IMR-90 (cell line): ENCODE measurements around the gene LRRC4C. TPM values are rescaled to one million over a fixed set of nuclear protein-coding genes. Genes with fewer than 3 reads are reported as not detected.

ENCODE experiments used
- ATAC-seq: fragments of 200-7000 bp; cut with Tn5 transposase; 2 replicates; pipeline ENCODE4 v1.9.1; 2020; ENCODE audit warnings: low read depth, mild to moderate bottlenecking, moderate library complexity
- BruUV-seq: library from RNA; stranded (reverse); fragments of 400-500 nt; replicated peaks from 2 replicates; lab custom pipeline; 2021; lab: Mats Ljungman, UMichigan
- CTCF ChIA-PET: fragments of 300-600 bp; formaldehyde crosslinking; extraction: SDS; loops from one replicate; lab custom pipeline; 2021; ENCODE audit warnings: antibody characterized with exemption; lab: Yijun Ruan, JAX
- POLR2A ChIA-PET: fragments of 300-600 bp; sonication (Branson Sonifier 250); formaldehyde crosslinking; loops from one replicate; lab custom pipeline; 2022; ENCODE audit warnings: antibody characterized with exemption; ENCODE audit not compliant: unreplicated experiment; lab: Charles Lee
- DNase-seq: peaks from one replicate; pipeline ENCODE4 v3.0.0; 2013
- H2AFZ ChIP-seq: replicated peaks from 2 replicates; pipeline ENCODE3; 2013; ENCODE audit warnings: low read length, mild to moderate bottlenecking; ENCODE audit not compliant: poor library complexity
- H2AK5ac ChIP-seq: 2 replicates; pipeline ENCODE4 v1.6.1; 2013; ENCODE audit warnings: low read depth, low read length, inconsistent platforms
- H2AK9ac ChIP-seq: replicated peaks from 2 replicates; pipeline ENCODE3; 2013; ENCODE audit warnings: mild to moderate bottlenecking, low read depth, low read length, moderate library complexity; ENCODE audit not compliant: poor library complexity
- H2BK120ac ChIP-seq: 2 replicates; pipeline ENCODE4 v1.6.1; 2013; ENCODE audit warnings: low read depth, low read length, inconsistent platforms
- H2BK15ac ChIP-seq: 3 replicates; pipeline ENCODE4 v1.6.1; 2013; ENCODE audit warnings: low read depth, low read length, inconsistent platforms
- H2BK20ac ChIP-seq: 2 replicates; pipeline ENCODE4 v1.6.1; 2013; ENCODE audit warnings: low read depth, mild to moderate bottlenecking, inconsistent platforms, low read length, moderate library complexity
- H2BK5ac ChIP-seq: 2 replicates; pipeline ENCODE4 v1.6.1; 2013; ENCODE audit warnings: mild to moderate bottlenecking, low read depth, low read length, inconsistent platforms; ENCODE audit not compliant: poor library complexity, severe bottlenecking
- H3K14ac ChIP-seq: replicated peaks from 2 replicates; pipeline ENCODE4 v1.6.1; 2013; ENCODE audit warnings: low read depth, low read length, inconsistent platforms
- H3K18ac ChIP-seq: 2 replicates; pipeline ENCODE4 v1.6.1; 2013; ENCODE audit warnings: low read depth, low read length, control low read depth
- H3K23ac ChIP-seq: 2 replicates; pipeline ENCODE4 v1.6.1; 2013; ENCODE audit warnings: low read depth, low read length, inconsistent platforms
- H3K27ac ChIP-seq: 2 replicates; pipeline ENCODE4 v1.5.1; 2013; ENCODE audit warnings: mild to moderate bottlenecking, control low read depth, low read length; ENCODE audit not compliant: insufficient read depth
- H3K27me3 ChIP-seq: 2 replicates; pipeline ENCODE4 v1.6.1; 2013; ENCODE audit warnings: low read length; ENCODE audit not compliant: control insufficient read depth, insufficient read depth
- H3K36me3 ChIP-seq: 2 replicates; pipeline ENCODE4 v1.6.1; 2013; ENCODE audit warnings: low read length, mixed read lengths; ENCODE audit not compliant: control insufficient read depth, insufficient read depth
- H3K4ac ChIP-seq: 2 replicates; pipeline ENCODE4 v1.6.1; 2013; ENCODE audit warnings: low read depth, low read length, inconsistent platforms
- H3K4me1 ChIP-seq: 2 replicates; pipeline ENCODE4 v1.6.1; 2013; ENCODE audit warnings: low read length, mixed read lengths; ENCODE audit not compliant: control insufficient read depth, insufficient read depth
- H3K4me2 ChIP-seq: 2 replicates; pipeline ENCODE4 v1.6.1; 2013; ENCODE audit warnings: low read depth, mild to moderate bottlenecking, control low read depth, low read length, moderate library complexity
- H3K4me3 ChIP-seq: 2 replicates; pipeline ENCODE4 v1.5.1; 2013; ENCODE audit warnings: low read depth, mild to moderate bottlenecking, control low read depth, low read length, moderate library complexity; ENCODE audit not compliant: insufficient read depth
- H3K56ac ChIP-seq: 2 replicates; pipeline ENCODE4 v1.6.1; 2013; ENCODE audit warnings: low read length, inconsistent platforms; ENCODE audit not compliant: insufficient read depth; ENCODE audit errors: extremely low read depth
- H3K79me1 ChIP-seq, 2 experiments: 2 replicates each; pipeline ENCODE4 v1.6.1; 2013; ENCODE audit warnings: low read length in 2 of 2, inconsistent platforms in 1 of 2, low read depth in 1 of 2
- H3K9ac ChIP-seq: 2 replicates; pipeline ENCODE4 v1.6.1; 2013; ENCODE audit warnings: low read depth, low read length, control low read depth
- H3K9me1 ChIP-seq: 2 replicates; pipeline ENCODE4 v1.6.1; 2013; ENCODE audit warnings: low read length, inconsistent platforms; ENCODE audit not compliant: insufficient read depth
- H3K9me3 ChIP-seq: 2 replicates; pipeline ENCODE4 v1.6.1; 2013; ENCODE audit warnings: low read length; ENCODE audit not compliant: control insufficient read depth, insufficient read depth
- H4K20me1 ChIP-seq: 2 replicates; pipeline ENCODE4 v1.6.1; 2013; ENCODE audit warnings: low read length, inconsistent platforms; ENCODE audit not compliant: insufficient read depth
- H4K5ac ChIP-seq: 2 replicates; pipeline ENCODE4 v1.6.1; 2013; ENCODE audit warnings: mild to moderate bottlenecking, low read depth, low read length, control low read depth
- H4K8ac ChIP-seq, 2 experiments: 2 replicates each; pipeline ENCODE4 v1.6.1; 2013; ENCODE audit warnings: low read depth in 2 of 2, low read length in 2 of 2, control low read depth in 1 of 2, inconsistent platforms in 1 of 2
- H4K91ac ChIP-seq: 2 replicates; pipeline ENCODE4 v1.6.1; 2013; ENCODE audit warnings: low read depth, low read length, inconsistent platforms; ENCODE audit not compliant: insufficient read depth
- BHLHE40 ChIP-seq: fragments of 150-350 bp; IDR thresholded peaks from 2 replicates; pipeline ENCODE4 v1.6.1; 2016; ENCODE audit warnings: mild to moderate bottlenecking, low read depth, low read length
- CHD1 ChIP-seq: IDR thresholded peaks from 2 replicates; pipeline ENCODE4 v1.6.1; 2012; ENCODE audit warnings: low read depth, low read length, improper control_type of control experiment
- CTCF ChIP-seq: conservative IDR thresholded peaks from 2 replicates; pipeline ENCODE4 v1.5.1; 2012; ENCODE audit warnings: mild to moderate bottlenecking, low read depth, low read length, improper control_type of control experiment
- ELK1 ChIP-seq: fragments of 150-350 bp; IDR thresholded peaks from 2 replicates; pipeline ENCODE4 v1.6.1; 2016; ENCODE audit warnings: low read depth, mild to moderate bottlenecking, low read length, moderate library complexity, borderline replicate concordance
- FOS ChIP-seq: fragments of 150-350 bp; IDR thresholded peaks from 2 replicates; pipeline ENCODE4 v1.6.1; 2016; ENCODE audit warnings: low read depth, low read length
- MAFK ChIP-seq: IDR thresholded peaks from 2 replicates; pipeline ENCODE4 v1.6.1; 2012; ENCODE audit warnings: low read depth, low read length, improper control_type of control experiment
- MAZ ChIP-seq: IDR thresholded peaks from 2 replicates; pipeline ENCODE4 v1.6.1; 2012; ENCODE audit warnings: low read depth, mild to moderate bottlenecking, low read length, improper control_type of control experiment, moderate library complexity, borderline replicate concordance
- MXI1 ChIP-seq: IDR thresholded peaks from 2 replicates; pipeline ENCODE4 v1.6.1; 2012; ENCODE audit warnings: low read depth, mild to moderate bottlenecking, low read length, moderate library complexity, borderline replicate concordance
- NFE2L2 ChIP-seq: fragments of 150-350 bp; IDR thresholded peaks from 2 replicates; pipeline ENCODE4 v1.6.1; 2016; ENCODE audit warnings: low read depth, mild to moderate bottlenecking, low read length
- POLR2A ChIP-seq: IDR thresholded peaks from 2 replicates; pipeline ENCODE4 v1.6.1; 2012; ENCODE audit warnings: mild to moderate bottlenecking, low read depth, low read length
- RAD21 ChIP-seq: IDR thresholded peaks from 2 replicates; pipeline ENCODE4 v1.6.1; 2012; ENCODE audit warnings: low read length, improper control_type of control experiment
- RCOR1 ChIP-seq: IDR thresholded peaks from 2 replicates; pipeline ENCODE4 v1.6.1; 2012; ENCODE audit warnings: mild to moderate bottlenecking, low read length, improper control_type of control experiment; ENCODE audit not compliant: insufficient replicate concordance
- RFX5 ChIP-seq: IDR thresholded peaks from 2 replicates; pipeline ENCODE4 v1.8.0; 2012; ENCODE audit warnings: low read depth, mild to moderate bottlenecking, low read length, moderate library complexity
- SMC3 ChIP-seq: fragments of 150-350 bp; IDR thresholded peaks from 2 replicates; pipeline ENCODE4 v1.6.1; 2016; ENCODE audit warnings: low read depth, mild to moderate bottlenecking, antibody characterized with exemption, low read length, moderate library complexity
- USF2 ChIP-seq: fragments of 150-350 bp; IDR thresholded peaks from 2 replicates; pipeline ENCODE4 v1.6.1; 2017; ENCODE audit warnings: mild to moderate bottlenecking, antibody characterized with exemption, low read length, low read depth
- WGBS, 2 experiments: methylation state at CpG; one replicate each; pipeline versions ENCODE4 v1.1.5 to v1.1.7; 2013; ENCODE audit warnings: missing lambda C conversion rate in 2 of 2; ENCODE audit not compliant: insufficient read length in 1 of 2; ENCODE audit errors: extremely low coverage in 2 of 2; 5-methylcytosine and 5-hydroxymethylcytosine counted together
- dilution Hi-C: fragments of 300-500 bp; cut with HindIII; formaldehyde crosslinking; loops from one replicate; pipeline ENCODE4 v1.14.3; 2018; ENCODE audit warnings: low sequenced_read_pairs; ENCODE audit not compliant: unreplicated experiment
- in situ Hi-C: fragments of 300-500 bp; cut with MboI; formaldehyde crosslinking; loops from 3 replicates; pipeline ENCODE4 v1.14.3; 2019; ENCODE audit warnings: low sequenced_read_pairs, inconsistent platforms, mixed read lengths
- intact Hi-C: fragments of 100-400 bp; cut with micrococcal nuclease; formaldehyde crosslinking; loops from 2 replicates; pipeline ENCODE4 v1.10.0; 2022
- polyA plus RNA-seq, 3 experiments: library from polyadenylated mRNA; depleted of rRNA; stranded (reverse); fragments of >200 nt; gene quantifications; 2 replicates each; pipeline ENCODE4 v1.2.3, GENCODE V29; 2012; ENCODE audit warnings: low replicate concordance in 1 of 3
- total RNA-seq: library from RNA; depleted of rRNA; stranded (reverse); fragments of >200 nt; gene quantifications from 2 replicates; pipeline ENCODE4 v1.2.3, GENCODE V29; 2012

Gene LRRC4C
- total and polyA plus RNA-seq, 2 of the 4 experiments (the other 2 are of a cell fraction), result under 0.01 to 0.03 TPM

- peak overlapping the region; percentile 63 for H3K4me3 ChIP-seq
- no peaks in the 10 kb centered on the region for H3K36me3 ChIP-seq
- no peak overlapping the region for H4K5ac ChIP-seq
- no peak overlapping the region for H4K91ac ChIP-seq
- no peak overlapping the region; the same call in 1 of the 2 replicates for H3K18ac ChIP-seq
- ChIA-PET CTCF (interaction anchor here (0.5 to 1.3 kb wide), 15 partner anchors 12 to 1154 kb away, joined by 3 to 4 read pairs (median 3); no protein-coding TSS in a partner anchor), POLR2A (no interaction called here)
- WGBS, 2 experiments, result 0% methylated on average over 5 of the region's 27 CpGs; no CpG with 5 or more reads in 1 of the 2 experiments
- H4K8ac ChIP-seq, result no peak overlapping the region
- ATAC-seq, result peak; percentile 99
- H3K56ac ChIP-seq, result no peak overlapping the region
- intact Hi-C loops, result loop anchor here (10.0 kb wide), 1 partner anchor 1499 kb away; no protein-coding TSS in a partner anchor
- H3K9ac ChIP-seq, result peak overlapping the region; percentile 71
- peak overlapping the region; percentile 22; the same call in 1 of the 2 replicates for H3K27ac ChIP-seq
- in situ Hi-C loops, result no loop called here
- no peaks in the 10 kb centered on the region for H3K79me1 ChIP-seq
- peak; percentile 92 for DNase-seq
- H2BK120ac ChIP-seq, result no peak overlapping the region
- no peaks in the 10 kb centered on the region for H3K9me1 ChIP-seq
- H2AK9ac ChIP-seq, result peak overlapping the region; percentile 59
- dilution Hi-C loops, result no loop called here
- H2AK5ac ChIP-seq, result no peak overlapping the region
- H2BK15ac ChIP-seq, result no peak overlapping the region
- no peak overlapping the region for H3K14ac ChIP-seq
- no peak overlapping the region for H2BK20ac ChIP-seq
- no TSS peak for BruUV-seq
- H3K4me2 ChIP-seq, result peak overlapping the region; percentile 72
- no peaks in the 10 kb centered on the region for H4K20me1 ChIP-seq
- no peaks in the 10 kb centered on the region for H3K4me1 ChIP-seq
- peak overlapping the region; percentile 93 for H2AFZ ChIP-seq
- peaks cover 7% of the 10 kb centered on the region; the same call in 1 of the 2 replicates for H3K27me3 ChIP-seq
- H2BK5ac ChIP-seq, result no peak overlapping the region
- no peaks in the 10 kb centered on the region for H3K9me3 ChIP-seq
- H3K4ac ChIP-seq, result no peak overlapping the region
- H3K23ac ChIP-seq, result no peak overlapping the region
- peak; percentile 41; the same call in 1 of the 2 replicates for TF ChIP-seq MAZ
- no peak for TF ChIP-seq POLR2A
- no peak for TF ChIP-seq CHD1
- no peak for TF ChIP-seq MAFK
- no peak for TF ChIP-seq ELK1
- TF ChIP-seq NFE2L2, result no peak
- TF ChIP-seq FOS, result no peak
- TF ChIP-seq MXI1, result no peak
- no peak for TF ChIP-seq RCOR1
- peak; percentile 33; the same call in 1 of the 2 replicates for TF ChIP-seq SMC3
- no peak for TF ChIP-seq BHLHE40
- TF ChIP-seq USF2, result no peak
- peak; percentile 77 for TF ChIP-seq RAD21
- peak; percentile 95 for TF ChIP-seq CTCF
- TF ChIP-seq RFX5, result no peak
These were observed 1165.7 kb downstream of the LRRC4C start for GRCh38 chr11:40293655-40294348.
